NCI-H226 (cell line): ENCODE measurements around the gene KCNN3.

Source experiments
- DNase-seq: peaks from one replicate; pipeline ENCODE4 v3.0.0-alpha.2; 2015

The KCNN3 gene

GRCh38 chr1:154840269-154841176 lies 29.6 kb downstream of the KCNN3 start:
- DNase-seq, result peak; percentile 29

GRCh38 chr1:154839691-154840090 lies 30.4 kb downstream of the KCNN3 start:
- DNase-seq, result no peak

- no peak for DNase-seq
Measured at GRCh38 chr1:154838988-154839387, 31.1 kb downstream of the KCNN3 start.

GRCh38 chr1:154838461-154838860 lies 31.6 kb downstream of the KCNN3 start:
- DNase-seq, result no peak

GRCh38 chr1:154837672-154838171 lies 32.4 kb downstream of the KCNN3 start:
- no peak for DNase-seq

- no peak for DNase-seq
Measured at GRCh38 chr1:154837034-154837671, 32.9 kb downstream of the KCNN3 start.

- no peak for DNase-seq
Measured at GRCh38 chr1:154835531-154836324, 34.4 kb downstream of the KCNN3 start.

- no peak for DNase-seq
Measured at GRCh38 chr1:154833841-154834240, 36.2 kb downstream of the KCNN3 start.

- no peak for DNase-seq
Measured at GRCh38 chr1:154833209-154833608, 36.9 kb downstream of the KCNN3 start.

- DNase-seq, result no peak
Measured at GRCh38 chr1:154832384-154832783, 37.7 kb downstream of the KCNN3 start.

- no peak for DNase-seq
Measured at GRCh38 chr1:154831462-154831861, 38.6 kb downstream of the KCNN3 start.

GRCh38 chr1:154829062-154829461 lies 41.0 kb downstream of the KCNN3 start:
- DNase-seq, result no peak

- DNase-seq, result no peak
Measured at GRCh38 chr1:154824179-154825000, 45.7 kb downstream of the KCNN3 start.

GRCh38 chr1:154822717-154823116 lies 47.4 kb downstream of the KCNN3 start:
- no peak for DNase-seq

GRCh38 chr1:154822233-154822632 lies 47.8 kb downstream of the KCNN3 start:
- DNase-seq, result no peak

- DNase-seq, result no peak
Measured at GRCh38 chr1:154821083-154821482, 49.0 kb downstream of the KCNN3 start.

- no peak for DNase-seq
Measured at GRCh38 chr1:154820646-154821045, 49.4 kb downstream of the KCNN3 start.

GRCh38 chr1:154819628-154820590 lies 50.2 kb downstream of the KCNN3 start:
- DNase-seq, result peak; percentile 14

- DNase-seq, result no peak
Measured at GRCh38 chr1:154818911-154819310, 51.2 kb downstream of the KCNN3 start.

GRCh38 chr1:154816937-154817336 lies 53.1 kb downstream of the KCNN3 start:
- DNase-seq, result no peak

- no peak for DNase-seq
Measured at GRCh38 chr1:154816369-154816768, 53.7 kb downstream of the KCNN3 start.
